CD4-positive, alpha-beta T cell treated with Interleukin-21 for 1 hour (primary cell): Measurements from ENCODE around the gene TMC5.
"Not testable (repeated sequence)": the region's sequence is repeated elsewhere in the genome, so short reads cannot be mapped to it uniquely, and the experiment has no call there.

Source experiments
- DNase-seq: peaks from one replicate; pipeline ENCODE4 v3.0.0-alpha.2; 2020

Gene TMC5

GRCh38 chr16:19512297-19512696, 94.6 kb downstream of the TMC5 start:
- no peak for DNase-seq

- no peak for DNase-seq
These were observed 95.8 kb downstream of the TMC5 start for GRCh38 chr16:19513377-19514053.

DNA sequence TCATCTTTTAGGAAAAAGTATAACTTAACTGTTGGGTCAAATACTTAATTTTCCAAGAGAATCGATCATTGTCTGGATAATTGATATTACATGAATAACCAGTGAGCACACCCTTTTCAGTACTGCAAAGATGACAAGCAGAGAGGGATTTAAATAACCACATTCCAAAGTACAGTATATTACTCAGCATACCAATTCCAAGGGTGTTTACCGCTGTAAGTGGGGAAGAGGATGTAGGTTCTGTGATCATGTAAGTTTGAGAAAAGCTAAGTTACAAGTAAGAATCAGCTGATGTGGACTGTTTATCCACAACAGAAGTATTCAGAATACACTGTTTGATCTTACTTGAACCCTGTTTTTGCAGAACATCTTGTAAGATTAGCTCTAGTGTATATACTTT, 98.1 kb downstream of the TMC5 start:
- no peak for DNase-seq

DNA sequence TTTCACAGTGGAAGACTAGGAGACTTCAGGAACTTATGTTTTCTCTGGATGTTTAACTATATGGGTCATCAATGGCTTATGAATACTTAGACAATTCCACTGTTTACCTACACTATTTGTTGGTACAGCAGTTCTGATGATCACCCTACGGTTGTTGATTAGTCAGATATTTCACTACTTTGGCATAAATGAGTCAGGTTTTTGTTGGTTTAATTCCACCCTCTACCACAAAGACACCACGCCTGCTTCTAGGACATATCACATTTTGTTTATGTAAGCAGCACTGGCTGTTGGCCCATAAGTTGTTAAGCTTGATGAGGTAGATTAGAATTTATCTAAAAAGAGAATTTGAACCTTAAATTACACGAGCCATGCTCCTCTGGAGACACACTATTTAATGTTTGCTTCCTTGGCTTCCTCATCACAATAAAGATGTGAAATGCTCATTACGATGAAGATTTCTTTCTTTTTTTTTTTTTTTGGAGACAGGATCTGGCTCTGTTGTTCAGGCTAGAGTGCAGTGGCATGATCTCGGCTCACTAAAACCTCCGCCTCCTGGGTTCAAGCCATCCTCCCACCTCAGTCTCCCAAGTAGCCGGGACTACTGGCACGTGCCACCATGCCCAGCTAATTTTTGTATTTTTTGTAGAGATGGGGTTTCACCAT, 99.9 kb downstream of the TMC5 start:
- no peak for DNase-seq

DNA sequence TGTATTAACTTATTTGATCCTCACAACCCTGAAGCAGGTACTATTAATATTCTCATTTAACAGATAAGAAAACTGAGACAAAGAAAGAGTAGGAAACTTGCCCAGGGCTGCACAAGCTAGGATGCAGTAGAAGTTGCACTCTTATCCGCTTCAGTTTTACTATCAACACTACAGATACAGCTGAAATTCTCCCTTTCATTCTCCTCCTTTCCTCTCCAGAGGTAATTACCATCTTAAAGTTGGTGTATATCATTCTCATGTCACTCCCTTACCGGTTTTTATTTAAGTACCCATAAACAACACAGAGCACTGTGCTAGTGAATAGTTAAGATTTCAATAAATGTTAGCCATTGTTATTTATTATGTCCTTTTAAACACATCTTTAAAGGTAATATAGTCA, 100.7 kb downstream of the TMC5 start:
- DNase-seq, result no peak

DNA sequence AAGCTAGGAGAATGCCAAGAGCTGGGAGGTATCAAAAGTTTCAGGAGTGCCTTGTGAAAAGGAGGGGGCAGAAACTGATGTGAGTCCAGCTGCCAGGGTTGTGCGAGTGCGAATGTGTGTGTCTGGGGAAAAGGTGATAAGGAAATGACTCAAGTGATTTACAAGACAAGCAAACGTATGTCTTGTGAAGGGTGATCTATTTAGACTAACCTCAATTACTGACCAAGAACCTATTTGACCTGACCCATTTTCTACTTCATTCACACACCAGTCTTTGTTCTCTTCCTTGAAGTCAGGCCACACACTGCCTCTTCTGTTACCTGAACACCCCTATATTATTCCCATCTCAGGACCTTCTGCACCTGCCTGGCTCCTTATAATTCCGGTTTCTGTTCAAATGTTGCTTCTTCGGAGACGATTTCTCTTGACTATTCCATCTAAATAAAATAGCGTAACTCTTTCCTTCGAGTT, 103.2 kb downstream of the TMC5 start:
- DNase-seq, result peak; percentile 6

DNA sequence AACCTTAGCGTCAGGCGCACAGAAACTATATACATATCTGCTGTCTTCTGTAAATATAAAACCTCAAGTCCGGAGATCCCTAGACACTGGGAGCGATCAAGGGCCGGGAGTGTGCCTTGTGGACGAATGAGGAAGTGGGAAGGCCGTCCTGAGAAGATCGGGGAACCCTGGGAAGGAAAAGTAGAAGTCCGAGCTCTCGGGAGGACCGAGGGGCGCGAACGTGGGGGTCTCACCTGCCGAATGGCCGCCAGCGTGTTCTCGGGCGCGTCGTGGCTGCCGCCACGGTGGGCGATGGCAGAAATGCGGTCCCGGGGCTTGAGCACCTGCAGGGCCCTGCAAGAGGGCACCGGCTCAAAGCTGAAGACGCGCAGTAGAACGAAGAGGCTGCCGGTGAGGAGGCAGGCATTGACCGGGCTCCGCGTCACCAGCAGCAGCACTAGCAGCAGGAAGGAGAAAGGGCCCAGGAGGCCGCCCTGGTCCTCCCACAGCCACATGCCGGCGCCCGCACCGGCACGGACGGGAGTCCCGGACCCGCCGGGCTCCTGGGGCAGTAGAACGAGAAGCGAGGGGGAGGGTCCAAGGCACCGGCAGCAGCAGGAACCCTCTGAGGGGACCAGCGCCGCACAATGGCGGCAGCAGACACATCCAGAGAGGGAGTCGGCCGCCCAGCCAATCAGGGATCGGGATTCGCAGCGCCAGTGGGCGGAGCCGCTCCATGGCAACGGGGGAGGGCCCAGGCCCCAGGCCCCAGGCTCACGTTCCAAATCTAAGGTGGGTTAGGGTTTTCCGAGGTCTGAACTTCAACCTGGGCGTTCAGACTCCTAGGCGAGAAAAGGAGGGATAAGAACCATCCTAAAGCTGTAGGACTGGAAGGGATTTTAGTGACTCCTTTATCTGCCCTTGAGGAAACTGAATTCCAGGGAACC, 104.1 kb downstream of the TMC5 start, which contains the start of gene GDE1:
TSS of gene GDE1 (minus strand) at position 628 of the 926 bp plus-strand sequence. CDS start at position 494, 134 bp downstream.
- DNase-seq, result peak; percentile 94

GRCh38 chr16:19522397-19522732, 104.7 kb downstream of the TMC5 start:
- no peak for DNase-seq

GRCh38 chr16:19522760-19523159, 105.1 kb downstream of the TMC5 start:
- DNase-seq, result no peak

- DNase-seq, result no peak
These were observed 105.5 kb downstream of the TMC5 start for GRCh38 chr16:19523184-19523558.

DNA sequence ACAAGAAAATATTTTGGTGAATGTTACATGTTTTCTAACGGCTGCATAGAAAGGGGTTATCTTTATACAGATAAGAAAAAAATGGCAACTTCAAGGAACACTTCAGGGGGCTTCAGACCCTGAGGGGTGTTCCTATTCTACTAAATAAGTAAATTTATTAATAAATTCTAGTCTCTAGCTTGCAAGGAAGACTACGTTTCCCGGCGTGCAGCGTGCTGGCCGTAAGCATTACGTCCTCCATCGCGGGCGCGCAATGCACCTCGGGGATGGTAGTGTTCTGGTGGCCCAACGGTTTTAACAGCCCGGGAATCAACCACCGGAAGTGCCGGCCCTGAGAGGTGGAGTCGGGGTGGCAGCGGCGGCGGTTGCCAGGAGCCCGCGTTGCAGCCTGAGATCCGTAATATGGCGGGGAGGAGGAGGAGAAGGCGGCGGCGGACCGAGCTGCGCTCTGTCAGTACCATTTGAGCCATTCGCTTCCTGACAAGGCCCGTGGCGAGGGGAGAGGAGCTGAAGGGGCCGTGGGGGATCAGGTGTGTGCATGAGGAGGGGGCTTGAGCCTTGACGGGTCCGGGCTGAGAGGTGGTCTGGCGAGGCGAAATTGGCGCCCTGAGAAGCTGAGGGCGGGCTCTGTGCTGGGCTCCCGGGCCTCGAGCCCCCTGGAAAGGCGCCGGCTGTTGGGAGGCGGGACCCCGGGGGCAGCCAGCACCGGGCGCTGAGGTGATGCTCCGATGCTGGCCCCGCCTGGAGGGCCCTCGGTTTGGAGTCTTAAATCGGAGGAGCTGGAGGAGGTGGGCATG, 106.1 kb downstream of the TMC5 start, which contains the start of gene CCP110:
TSS of gene CCP110 (plus strand) at position 384 of the 797 bp plus-strand sequence. CDS start 3,940 bp downstream, outside the sequence.
- DNase-seq, result peak; percentile 95

DNA sequence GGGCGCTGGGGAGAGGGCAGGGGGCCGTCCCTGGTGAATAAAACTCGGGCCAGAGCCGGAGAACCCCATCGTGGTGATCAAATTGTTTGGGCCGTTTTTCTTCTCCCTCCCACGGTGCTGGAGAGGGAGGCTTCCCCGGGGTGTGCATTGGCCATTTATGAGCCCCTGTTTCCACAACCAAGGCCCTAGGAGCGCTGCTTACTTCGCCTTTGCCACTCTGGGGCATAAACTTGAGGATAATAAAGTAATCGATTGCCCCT, 106.6 kb downstream of the TMC5 start:
- no peak for DNase-seq

GRCh38 chr16:19524616-19525384, 107.1 kb downstream of the TMC5 start:
- no peak for DNase-seq

DNA sequence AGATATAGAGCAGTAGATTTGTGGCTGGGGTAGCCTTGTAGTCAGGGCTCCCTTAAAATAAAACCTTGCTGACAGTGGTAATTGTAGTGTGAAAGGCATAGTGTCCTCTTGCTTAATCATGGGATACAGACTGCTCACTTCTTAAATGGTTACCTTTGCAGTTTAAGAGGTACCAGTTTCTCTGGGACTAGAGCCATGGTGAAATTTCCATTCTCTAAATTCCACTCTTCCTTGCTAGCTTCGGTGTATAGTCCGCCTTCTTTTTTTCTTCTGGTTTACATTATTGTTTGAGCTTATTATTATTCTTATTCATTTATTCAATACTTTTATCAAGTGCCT, 107.7 kb downstream of the TMC5 start:
- DNase-seq, result no peak

- no peak for DNase-seq
These were observed 109.5 kb downstream of the TMC5 start for GRCh38 chr16:19527161-19527560.

- no peak for DNase-seq
These were observed 111.0 kb downstream of the TMC5 start for GRCh38 chr16:19528666-19529065.

DNA sequence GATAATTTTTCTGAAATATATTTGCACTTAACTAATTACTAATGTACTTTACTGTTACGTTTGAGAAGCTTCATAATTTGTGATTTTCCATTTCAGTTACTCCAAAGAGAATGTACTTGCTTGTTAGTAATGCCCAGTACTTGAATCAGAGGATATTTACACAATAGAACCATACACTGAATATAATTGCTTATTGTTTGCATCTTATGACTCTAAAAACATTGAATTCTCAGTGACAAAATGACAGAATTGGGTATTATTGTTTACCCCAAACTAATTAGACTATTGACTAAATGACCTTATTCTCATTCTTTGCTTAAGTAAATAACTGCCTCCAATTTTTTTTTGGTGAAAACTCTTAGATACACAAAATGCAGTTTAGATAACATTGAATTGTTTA, 114.9 kb downstream of the TMC5 start:
- DNase-seq, result no peak

GRCh38 chr16:19540241-19540970, 122.7 kb downstream of the TMC5 start:
- no peak for DNase-seq

DNA sequence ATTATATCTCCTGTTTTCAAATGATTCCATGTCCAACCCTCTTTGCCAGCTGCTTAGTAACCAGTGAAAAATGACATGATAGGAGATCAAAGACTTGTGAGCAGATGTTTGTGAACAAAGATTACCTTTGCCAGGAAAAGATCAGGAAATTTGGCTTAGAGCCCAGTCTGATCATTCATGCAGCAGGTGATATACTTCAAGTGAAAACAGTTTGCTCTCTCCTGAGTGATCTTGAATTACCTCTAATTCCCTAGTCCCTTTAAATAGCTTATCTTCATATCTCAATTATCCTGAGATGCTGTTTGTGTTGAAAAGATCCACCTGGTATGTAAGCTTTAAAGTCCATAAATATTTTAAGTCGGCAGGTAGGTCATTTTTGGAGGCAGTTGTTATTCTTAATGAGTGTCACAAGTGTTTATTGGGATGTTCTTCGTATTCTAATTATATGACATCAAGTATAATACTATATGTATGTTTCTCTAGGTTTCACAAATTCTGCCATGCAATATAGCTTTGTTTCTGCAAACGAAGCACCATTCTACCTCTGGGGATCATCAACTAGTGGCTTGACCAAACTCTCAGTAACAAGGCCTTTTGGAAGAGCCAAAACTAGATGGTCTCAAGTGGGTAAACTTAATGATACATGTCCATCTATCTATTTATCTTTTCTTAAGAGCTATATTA, 124.6 kb downstream of the TMC5 start:
- no peak for DNase-seq

DNA sequence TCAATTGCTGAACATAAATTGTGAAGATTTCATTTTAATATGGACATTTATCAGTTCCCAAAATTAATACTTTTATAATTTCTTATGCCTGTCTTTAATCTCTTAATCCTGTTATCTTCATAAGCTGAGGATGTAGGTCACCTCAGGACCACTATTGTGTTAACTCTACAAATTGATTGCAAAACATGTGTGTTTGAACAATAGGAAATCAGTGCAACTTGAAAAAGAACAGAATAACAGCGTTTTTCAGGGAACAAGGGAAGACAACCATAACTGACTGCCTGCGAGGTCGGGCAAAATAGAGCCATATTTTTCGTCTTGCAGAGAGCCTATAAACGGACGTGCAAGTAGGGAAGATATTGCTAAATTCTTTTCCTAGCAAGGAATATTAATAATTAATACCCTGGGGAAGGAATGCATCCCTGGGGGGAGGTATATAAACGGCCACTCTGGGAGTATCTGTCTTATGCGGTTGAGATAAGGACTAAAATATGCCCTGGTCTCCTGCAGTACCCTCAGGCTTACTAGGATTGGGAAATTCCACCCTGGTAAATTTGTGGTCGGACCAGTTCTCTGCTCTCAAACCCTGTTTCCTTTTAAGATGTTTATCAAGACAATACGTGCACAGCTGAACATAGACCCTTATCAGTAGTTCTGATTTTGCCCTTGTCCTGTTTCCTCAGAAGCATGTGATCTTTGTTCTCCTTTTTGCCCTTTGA, 125.8 kb downstream of the TMC5 start:
- DNase-seq, result not testable (repeated sequence)
